Activated CD8-positive, alpha-beta memory T cell treated with anti-CD3 and anti-CD28 coated beads, Interleukin-2, amount 10 ng/mL, durations not matched to agents 7 days and 5 days (primary cell): ENCODE measurements around the gene GPR89B. TPM values are rescaled to one million over a fixed set of nuclear protein-coding genes. Genes with fewer than 3 reads are reported as not detected.
"Not testable (repeated sequence)": the region's sequence is repeated elsewhere in the genome, so short reads cannot be mapped to it uniquely, and the experiment has no call there.

Experiments
- ATAC-seq: fragments of 150-1000 bp; cut with Tn5 transposase; one replicate; pipeline ENCODE4 v1.10.0; 2021; ENCODE audit warnings: moderate library complexity
- CTCF ChIA-PET: fragments of 350-600 bp; sonication (Branson Sonifier 250); formaldehyde crosslinking; loops from one replicate; lab custom pipeline; 2021; ENCODE audit warnings: antibody characterized with exemption; lab: Charles Lee
- DNase-seq: peaks from one replicate; pipeline ENCODE4 v3.0.0-alpha.2; 2020
- H3K27ac Mint-ChIP-seq: one replicate; pipeline ENCODE4 v1.8.0; 2021; ENCODE audit warnings: mild to moderate bottlenecking, mixed read lengths
- H3K27me3 Mint-ChIP-seq: one replicate; pipeline ENCODE4 v1.8.0; 2021; ENCODE audit warnings: mixed read lengths
- H3K36me3 Mint-ChIP-seq: one replicate; pipeline ENCODE4 v1.8.0; 2021; ENCODE audit warnings: mild to moderate bottlenecking, mixed read lengths
- H3K4me1 Mint-ChIP-seq: one replicate; pipeline ENCODE4 v1.8.0; 2021; ENCODE audit warnings: mixed read lengths
- H3K4me3 Mint-ChIP-seq: one replicate; pipeline ENCODE4 v1.8.0; 2021; ENCODE audit warnings: mild to moderate bottlenecking, moderate library complexity, mixed read lengths
- H3K9me3 Mint-ChIP-seq: one replicate; pipeline ENCODE4 v1.8.0; 2022; ENCODE audit warnings: low read depth, mixed read lengths
- total RNA-seq, 2 experiments: library from RNA; stranded (reverse); gene quantifications; one replicate each; pipeline ENCODE4 v1.2.3, GENCODE V29; 2021

The GPR89B gene
- total RNA-seq, 2 experiments from 2014 or later, result 24.1 to 33.8 TPM

- Mint-ChIP-seq H3K36me3 (no peaks in the 10 kb centered on the region), H3K27ac (no peak overlapping the region), H3K27me3 (peaks cover 7% of the 10 kb centered on the region), H3K4me3 (no peak overlapping the region), H3K4me1 (peaks cover 15% of the 10 kb centered on the region), H3K9me3 (no peaks in the 10 kb centered on the region)
- ATAC-seq (no peak), DNase-seq (no peak)
- CTCF ChIA-PET, result no interaction called here
Observed at GRCh38 chr1:147907786-147908509, 20.3 kb upstream of the GPR89B start.

DNA sequence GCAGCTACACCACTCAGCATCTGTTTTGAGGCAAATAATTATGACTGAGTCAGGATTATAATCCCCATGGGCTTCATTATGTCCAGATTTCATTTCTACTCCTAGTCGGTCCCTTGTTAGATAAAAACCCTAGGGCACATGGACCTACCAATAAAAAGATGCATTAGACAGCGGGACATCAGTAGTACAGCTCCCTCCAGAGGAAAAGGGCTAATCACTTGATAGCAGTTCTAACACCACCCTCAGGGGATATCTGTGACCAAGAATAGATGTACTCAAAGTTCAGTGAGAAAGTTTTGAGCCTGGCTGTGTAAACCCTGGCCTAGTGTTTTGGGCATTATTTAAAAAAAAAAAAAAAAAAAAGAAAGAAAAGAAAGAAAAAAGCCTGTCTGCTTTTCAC is 15.7 kb upstream of the GPR89B start:
- no peaks in the 10 kb centered on the region for H3K9me3 Mint-ChIP-seq
- no peaks in the 10 kb centered on the region for H3K36me3 Mint-ChIP-seq
- CTCF ChIA-PET, result interaction anchor here (1.0 kb wide), 1 partner anchor 20 kb away, joined by 4 read pairs; no protein-coding TSS in a partner anchor
- H3K27me3 Mint-ChIP-seq, result peaks cover 33% of the 10 kb centered on the region
- no peaks in the 10 kb centered on the region for H3K4me1 Mint-ChIP-seq
- H3K4me3 Mint-ChIP-seq, result no peak overlapping the region
- DNase-seq (no peak), ATAC-seq (no peak)
- no peak overlapping the region for H3K27ac Mint-ChIP-seq

- peaks cover 34% of the 10 kb centered on the region for H3K27me3 Mint-ChIP-seq
- H3K27ac Mint-ChIP-seq, result no peak overlapping the region
- no peaks in the 10 kb centered on the region for H3K9me3 Mint-ChIP-seq
- ATAC-seq, result no peak
- DNase-seq, result no peak
- no peaks in the 10 kb centered on the region for H3K4me1 Mint-ChIP-seq
- CTCF ChIA-PET, result no interaction called here
- H3K4me3 Mint-ChIP-seq, result no peak overlapping the region
- H3K36me3 Mint-ChIP-seq, result no peaks in the 10 kb centered on the region
Observed at GRCh38 chr1:147913362-147913942, 14.8 kb upstream of the GPR89B start.

DNA sequence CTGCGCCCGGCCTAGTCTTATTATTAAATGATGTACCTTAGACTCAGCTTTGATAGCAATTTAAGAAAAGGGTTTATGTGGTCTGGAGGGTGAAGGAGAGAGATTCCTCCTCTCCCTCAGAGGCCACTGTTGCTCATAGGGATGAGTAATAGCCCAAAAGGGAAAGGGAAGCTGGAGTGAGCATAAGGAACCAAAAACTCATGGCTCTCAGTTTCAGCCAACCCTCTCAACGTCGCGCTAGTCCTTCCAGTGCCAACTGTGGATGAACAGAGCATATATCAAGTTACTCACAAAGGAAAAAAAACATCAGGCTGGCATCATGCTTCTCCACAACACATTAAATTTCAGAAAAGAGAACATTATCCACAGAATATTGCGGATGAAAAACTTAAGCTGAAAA is 8.3 kb upstream of the GPR89B start:
- Mint-ChIP-seq H3K4me3 (no peak overlapping the region), H3K9me3 (no peaks in the 10 kb centered on the region), H3K36me3 (no peaks in the 10 kb centered on the region), H3K4me1 (peaks cover 3% of the 10 kb centered on the region), H3K27ac (no peak overlapping the region), H3K27me3 (peaks cover 30% of the 10 kb centered on the region)
- DNase-seq (no peak), ATAC-seq (no peak)
- CTCF ChIA-PET, result interaction anchor here (0.6 kb wide), 1 partner anchor 215 kb away, joined by 3 read pairs; no protein-coding TSS in a partner anchor

DNA sequence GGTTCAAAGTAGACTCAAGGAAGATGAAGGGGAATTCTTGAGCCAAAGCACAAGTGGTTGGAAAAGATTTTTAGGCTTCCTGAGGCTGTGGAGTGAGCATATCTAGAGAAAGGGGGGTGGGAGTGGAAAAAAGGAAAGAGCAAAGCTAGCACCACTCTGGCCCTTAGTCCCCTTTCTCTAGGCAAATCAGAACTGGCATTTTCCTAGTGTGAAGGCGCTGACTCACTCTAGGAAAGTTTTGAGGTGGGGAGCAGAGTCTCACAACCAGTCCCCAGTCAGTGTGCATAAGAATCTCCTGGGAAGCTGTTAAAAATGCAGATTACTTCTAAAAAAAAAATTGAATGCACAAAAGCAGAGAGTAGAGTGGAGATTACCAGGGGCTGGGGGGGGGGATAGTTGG is 3.4 kb upstream of the GPR89B start:
- DNase-seq (no peak), ATAC-seq (no peak)
- Mint-ChIP-seq H3K4me3 (no peak overlapping the region), H3K36me3 (no peaks in the 10 kb centered on the region), H3K27ac (no peak overlapping the region), H3K27me3 (peaks cover 3% of the 10 kb centered on the region), H3K4me1 (peaks cover 5% of the 10 kb centered on the region), H3K9me3 (no peaks in the 10 kb centered on the region)
- CTCF ChIA-PET, result no interaction called here

- peaks cover 19% of the 10 kb centered on the region for H3K4me1 Mint-ChIP-seq
- CTCF ChIA-PET, H3K9me3 Mint-ChIP-seq, DNase-seq, H3K36me3 Mint-ChIP-seq, H3K27ac Mint-ChIP-seq, H3K4me3 Mint-ChIP-seq, ATAC-seq, H3K27me3 Mint-ChIP-seq: not testable (repeated sequence)
Observed at GRCh38 chr1:147927215-147927614, 1.0 kb upstream of the GPR89B start.

- Mint-ChIP-seq H3K4me1 (peaks cover 22% of the 10 kb centered on the region), H3K36me3 (peaks cover 10% of the 10 kb centered on the region)
- H3K27me3 Mint-ChIP-seq, H3K9me3 Mint-ChIP-seq, H3K27ac Mint-ChIP-seq, DNase-seq, CTCF ChIA-PET, H3K4me3 Mint-ChIP-seq, ATAC-seq: not testable (repeated sequence)
Observed at GRCh38 chr1:147927689-147928088, 531 bp upstream of the GPR89B start.

DNA sequence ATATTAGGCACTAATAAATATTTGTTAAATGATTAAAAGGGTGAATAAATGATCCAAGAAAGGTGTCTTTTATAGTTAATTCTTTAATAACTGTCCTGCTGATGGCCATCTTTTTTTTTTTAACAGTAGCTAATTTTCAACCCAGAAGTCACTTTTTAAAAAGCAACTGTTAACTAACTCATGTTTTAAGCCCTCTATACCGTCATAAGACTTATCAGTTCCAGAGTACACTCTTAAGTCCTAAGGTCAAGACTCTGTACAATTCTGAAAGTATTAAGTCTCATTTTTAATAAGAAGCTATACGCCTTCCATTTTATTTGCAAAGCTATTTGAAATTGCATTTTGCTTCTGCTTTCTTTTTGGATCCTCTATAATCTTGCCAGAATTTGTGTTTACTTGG is 2.9 kb downstream of the GPR89B start:
- H3K36me3 Mint-ChIP-seq, result peaks cover 13% of the 10 kb centered on the region
- CTCF ChIA-PET, H3K4me3 Mint-ChIP-seq, H3K9me3 Mint-ChIP-seq, H3K27ac Mint-ChIP-seq, DNase-seq, H3K27me3 Mint-ChIP-seq, ATAC-seq: not testable (repeated sequence)
- peaks cover 19% of the 10 kb centered on the region for H3K4me1 Mint-ChIP-seq

DNA sequence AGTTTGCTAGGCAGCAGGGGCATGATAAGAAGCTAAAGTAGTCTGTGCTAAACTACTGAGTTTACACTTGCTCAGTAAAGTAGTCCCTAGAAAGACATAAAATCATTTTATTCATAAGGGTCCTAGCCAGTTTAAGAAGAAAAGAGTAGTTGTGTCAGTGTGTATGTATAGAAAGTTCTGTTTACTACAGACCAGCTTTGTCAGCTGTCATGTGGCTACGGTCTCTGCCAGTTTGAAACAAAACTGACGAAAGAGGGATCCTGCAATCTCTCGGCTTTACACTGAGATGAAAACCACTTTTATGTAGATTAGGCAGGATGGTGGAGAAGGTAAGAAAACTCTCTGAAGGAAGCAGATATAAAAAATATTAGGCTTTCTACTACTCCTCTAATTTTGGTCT is 7.1 kb downstream of the GPR89B start:
- ATAC-seq, DNase-seq, H3K27me3 Mint-ChIP-seq, CTCF ChIA-PET, H3K27ac Mint-ChIP-seq, H3K4me3 Mint-ChIP-seq, H3K9me3 Mint-ChIP-seq: not testable (repeated sequence)
- peaks cover 15% of the 10 kb centered on the region for H3K4me1 Mint-ChIP-seq
- H3K36me3 Mint-ChIP-seq, result peaks cover 16% of the 10 kb centered on the region

GRCh38 chr1:147940456-147940855 is 12.2 kb downstream of the GPR89B start:
- DNase-seq, H3K36me3 Mint-ChIP-seq, CTCF ChIA-PET, H3K4me1 Mint-ChIP-seq, H3K27me3 Mint-ChIP-seq, H3K27ac Mint-ChIP-seq, H3K9me3 Mint-ChIP-seq, ATAC-seq, H3K4me3 Mint-ChIP-seq: not testable (repeated sequence)

DNA sequence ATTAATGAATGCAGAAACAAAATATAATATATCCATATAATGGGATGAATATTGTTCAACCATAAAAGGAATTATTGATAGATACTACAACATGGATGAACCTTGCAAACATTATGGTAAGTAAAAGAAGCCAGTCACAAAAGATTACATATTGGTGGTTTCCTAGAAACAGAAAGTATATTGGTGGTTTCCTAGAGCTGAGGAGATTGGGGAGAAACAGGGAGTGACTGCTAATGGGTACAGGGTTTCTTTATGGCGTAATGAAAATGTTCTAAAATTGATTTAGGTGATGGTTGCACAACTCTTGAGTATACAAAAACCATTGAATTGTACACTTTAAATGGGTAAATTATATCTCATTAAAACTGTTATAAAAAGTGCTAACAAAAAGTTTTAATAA is 14.3 kb downstream of the GPR89B start:
- H3K4me3 Mint-ChIP-seq, H3K36me3 Mint-ChIP-seq, H3K27me3 Mint-ChIP-seq, H3K9me3 Mint-ChIP-seq, CTCF ChIA-PET, ATAC-seq, H3K27ac Mint-ChIP-seq, DNase-seq, H3K4me1 Mint-ChIP-seq: not testable (repeated sequence)

- DNase-seq, CTCF ChIA-PET, H3K27ac Mint-ChIP-seq, H3K4me3 Mint-ChIP-seq, H3K36me3 Mint-ChIP-seq, ATAC-seq, H3K9me3 Mint-ChIP-seq, H3K4me1 Mint-ChIP-seq, H3K27me3 Mint-ChIP-seq: not testable (repeated sequence)
Observed at GRCh38 chr1:147949517-147949916, 21.3 kb downstream of the GPR89B start.

GRCh38 chr1:147958906-147959305 is 30.7 kb downstream of the GPR89B start:
- H3K4me1 Mint-ChIP-seq, H3K27me3 Mint-ChIP-seq, H3K4me3 Mint-ChIP-seq, H3K36me3 Mint-ChIP-seq, DNase-seq, H3K9me3 Mint-ChIP-seq, H3K27ac Mint-ChIP-seq, CTCF ChIA-PET, ATAC-seq: not testable (repeated sequence)

DNA sequence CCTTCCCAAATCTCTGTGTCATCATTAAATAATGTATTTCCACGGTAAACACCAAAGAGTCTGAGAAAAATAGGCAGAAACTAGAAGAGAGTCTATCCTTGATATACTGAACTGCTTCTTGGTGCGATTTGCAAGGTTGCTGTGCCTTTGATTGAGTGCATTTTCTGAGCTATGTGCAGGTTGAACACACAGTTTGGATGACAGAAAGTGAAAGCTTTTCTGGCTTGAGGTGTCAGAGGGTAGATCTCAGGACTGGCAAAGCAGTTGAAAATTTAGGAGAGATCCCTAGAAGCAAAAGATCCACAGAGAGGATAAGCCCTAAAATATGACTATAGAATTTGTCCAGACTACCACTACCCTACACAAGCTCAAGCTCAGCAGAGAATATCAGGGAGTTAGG is 31.5 kb downstream of the GPR89B start:
- peak; percentile 47 for ATAC-seq
- CTCF ChIA-PET, H3K36me3 Mint-ChIP-seq, H3K27ac Mint-ChIP-seq, H3K4me3 Mint-ChIP-seq, H3K4me1 Mint-ChIP-seq, H3K9me3 Mint-ChIP-seq, H3K27me3 Mint-ChIP-seq, DNase-seq: not testable (repeated sequence)
